Mammary microvascular endothelial cell (primary cell): ENCODE measurements around the gene NXPE4. TPM values are rescaled to one million over a fixed set of nuclear protein-coding genes. Genes with fewer than 3 reads are reported as not detected.

Experiments
- total RNA-seq: library from RNA; depleted of rRNA; stranded (reverse); fragments of >200 nt; gene quantifications from 2 replicates; pipeline ENCODE4 v1.2.3, GENCODE V29; 2015

Gene NXPE4
- total RNA-seq: not detected in 2 replicates

DNA sequence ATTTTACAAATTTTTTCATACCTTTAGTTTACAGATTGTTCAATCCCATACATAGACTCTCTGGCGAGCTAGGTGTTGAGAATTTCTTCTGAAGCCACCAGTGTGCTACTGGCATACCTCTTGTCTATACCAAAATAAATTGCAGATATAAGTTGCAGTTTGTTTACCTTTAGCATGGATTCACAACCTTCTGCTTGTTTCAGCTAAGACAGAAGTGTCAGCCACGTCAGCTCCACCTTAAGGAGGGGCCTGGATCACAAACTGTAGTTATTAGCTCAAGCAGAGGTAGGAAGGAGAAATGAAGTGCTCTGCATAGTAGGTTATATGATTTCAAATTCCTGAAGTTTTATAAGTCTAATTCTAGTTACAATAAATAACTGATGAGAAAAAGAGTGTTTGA is at the start of gene NXPE4:
Gene NXPE4 (minus strand): TSS at position 216 of the 400 bp plus-strand sequence. CDS start 1,027 bp downstream, outside the sequence.

DNA sequence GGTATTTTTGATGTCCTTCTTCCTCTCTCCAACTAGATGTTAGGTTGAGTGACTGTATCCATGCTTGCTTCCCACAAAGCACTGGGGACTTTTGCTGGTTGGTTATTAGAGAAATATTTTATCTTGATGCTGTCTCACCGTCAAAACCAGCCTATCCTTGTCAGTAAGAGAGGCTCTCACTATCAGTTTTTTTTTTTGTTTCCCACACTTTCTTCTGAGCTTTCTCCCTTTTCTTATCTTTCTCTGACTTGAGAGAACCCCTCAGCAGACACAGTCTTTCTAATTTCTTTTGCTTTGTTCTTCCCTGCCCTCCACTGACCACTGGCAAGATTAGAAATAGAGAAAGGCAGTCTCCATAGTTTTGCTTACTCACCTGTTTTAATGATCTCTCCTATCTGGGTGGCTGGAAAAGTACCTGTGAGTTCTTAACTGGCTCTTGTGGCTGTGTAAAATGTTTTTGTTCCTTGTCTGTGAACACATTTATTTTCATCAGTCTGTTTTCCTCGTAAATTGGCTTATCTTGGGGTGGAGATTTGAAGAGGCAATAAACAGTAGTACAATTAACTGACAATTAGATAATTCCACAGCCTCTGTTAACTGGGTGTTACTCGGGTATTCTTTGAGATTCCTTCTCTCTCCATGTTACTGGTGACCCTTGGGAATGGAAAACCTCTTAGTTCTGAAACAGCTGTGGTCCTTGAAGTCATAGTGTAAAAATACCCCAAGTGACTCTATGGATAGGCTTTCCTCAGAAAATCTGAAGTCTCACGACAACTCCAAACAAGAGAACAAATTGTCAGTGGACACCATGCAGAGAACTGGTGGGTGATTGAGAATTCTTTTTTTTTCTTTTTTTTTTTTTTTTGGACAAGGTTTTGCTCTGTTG is 35.9 kb downstream of the NXPE4 start, which contains the start of gene NXPE1:
Gene NXPE1 (minus strand): TSS at position 457 of the 886 bp plus-strand sequence. CDS start 8,680 bp downstream, outside the sequence.

Other genes with a start within 250 kb of the NXPE4 start
- 2.6 and 2.7 TPM in 2 replicates for gene C11orf71, start 195.3 kb downstream of the NXPE4 start, total RNA-seq
- 16.4 and 20.5 TPM in 2 replicates for gene RBM7, start 195.1 kb downstream of the NXPE4 start, total RNA-seq
- 150 and 193 TPM in 2 replicates for gene REXO2, start 156.3 kb downstream of the NXPE4 start, total RNA-seq
- gene NXPE1, start 35.9 kb downstream of the NXPE4 start, total RNA-seq: not detected in 2 replicates
- gene NXPE2, start 82.7 kb upstream of the NXPE4 start, total RNA-seq: not detected in 2 replicates